DND-41 (cell line): ENCODE results near the gene TOGARAM2.

Experiments
- EZH2 ChIP-seq: IDR thresholded peaks from 3 replicates; pipeline ENCODE4 v1.6.1; 2012; ENCODE audit warnings: borderline replicate concordance, low read depth, mild to moderate bottlenecking, moderate library complexity, low read length, inconsistent platforms; ENCODE audit not compliant: severe bottlenecking
- TF ChIP-seq, protein P1 (sequence below): IDR thresholded peaks from 2 replicates; pipeline ENCODE4 v1.5.1; 2012; ENCODE audit warnings: borderline replicate concordance, low read length, moderate library complexity, mild to moderate bottlenecking; ENCODE audit not compliant: poor library complexity, severe bottlenecking; ENCODE audit errors: extremely low read depth

DNA sequence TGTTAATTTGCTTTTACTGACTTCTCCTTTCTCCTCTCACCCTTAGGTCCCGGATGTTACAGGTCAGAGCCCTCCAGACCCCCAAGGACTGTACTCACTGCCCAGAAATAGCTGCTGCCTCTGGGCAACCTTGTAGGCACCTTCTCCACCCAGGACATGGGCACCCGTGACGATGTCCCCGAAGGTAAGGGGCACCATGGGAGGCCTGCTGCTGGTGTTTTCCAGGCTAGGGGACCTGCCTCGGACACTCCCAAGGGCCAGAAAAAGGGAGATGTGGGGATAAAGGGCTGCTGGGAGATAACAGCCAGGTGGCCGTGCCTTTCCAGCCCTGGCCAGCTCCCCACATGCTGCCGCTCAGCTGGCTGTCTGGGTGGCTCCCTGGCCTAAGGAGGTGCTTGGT lies 13.6 kb downstream of the TOGARAM2 start:
- TF ChIP-seq, protein P1, sequence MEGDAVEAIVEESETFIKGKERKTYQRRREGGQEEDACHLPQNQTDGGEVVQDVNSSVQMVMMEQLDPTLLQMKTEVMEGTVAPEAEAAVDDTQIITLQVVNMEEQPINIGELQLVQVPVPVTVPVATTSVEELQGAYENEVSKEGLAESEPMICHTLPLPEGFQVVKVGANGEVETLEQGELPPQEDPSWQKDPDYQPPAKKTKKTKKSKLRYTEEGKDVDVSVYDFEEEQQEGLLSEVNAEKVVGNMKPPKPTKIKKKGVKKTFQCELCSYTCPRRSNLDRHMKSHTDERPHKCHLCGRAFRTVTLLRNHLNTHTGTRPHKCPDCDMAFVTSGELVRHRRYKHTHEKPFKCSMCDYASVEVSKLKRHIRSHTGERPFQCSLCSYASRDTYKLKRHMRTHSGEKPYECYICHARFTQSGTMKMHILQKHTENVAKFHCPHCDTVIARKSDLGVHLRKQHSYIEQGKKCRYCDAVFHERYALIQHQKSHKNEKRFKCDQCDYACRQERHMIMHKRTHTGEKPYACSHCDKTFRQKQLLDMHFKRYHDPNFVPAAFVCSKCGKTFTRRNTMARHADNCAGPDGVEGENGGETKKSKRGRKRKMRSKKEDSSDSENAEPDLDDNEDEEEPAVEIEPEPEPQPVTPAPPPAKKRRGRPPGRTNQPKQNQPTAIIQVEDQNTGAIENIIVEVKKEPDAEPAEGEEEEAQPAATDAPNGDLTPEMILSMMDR = no peak
- no peak for TF ChIP-seq EZH2
